Measurements from ENCODE around the gene C9orf72. TPM values are rescaled to one million over a fixed set of nuclear protein-coding genes. Genes with fewer than 3 reads are reported as not detected.

The C9orf72 gene
- total and polyA plus RNA-seq, 2 of the 4 experiments (the other 2 are of a cell fraction) = 2.0 to 3.4 TPM

GRCh38 chr9:27537756-27538155 is 35.5 kb downstream of the C9orf72 start:
- no TSS peak for BruUV-seq (replicated peaks)

More at GRCh38 chr9:27537756-27538155, 35.5 kb downstream of the C9orf72 start:
- Histone ChIP-seq H3K9me3 (ENCODE audit: control insufficient read depth, insufficient read depth, low read length) (no peaks in the 10 kb centered on the region), H3K27me3 (ENCODE audit: control insufficient read depth, insufficient read depth, low read length) (no peaks in the 10 kb centered on the region), H3K4me3 (ENCODE audit: insufficient read depth, low read depth, low read length) (no peak overlapping the region), H2AK5ac (ENCODE audit: low read depth, low read length) (no peak overlapping the region), H2BK120ac (ENCODE audit: low read depth, low read length) (no peak overlapping the region), H3K18ac (ENCODE audit: low read depth, low read length) (no peak overlapping the region), H3K23ac (ENCODE audit: low read depth, low read length) (no peak overlapping the region), H4K20me1 (ENCODE audit: insufficient read depth, low read length) (no peaks in the 10 kb centered on the region), H3K4me1 (ENCODE audit: control insufficient read depth, insufficient read depth, low read length) (peaks cover 11% of the 10 kb centered on the region), H4K8ac (ENCODE audit: low read depth in 2 of 2, low read length in 2 of 2) (no peak overlapping the region), H2BK15ac (ENCODE audit: low read depth, low read length) (no peak overlapping the region), H3K27ac (ENCODE audit: insufficient read depth, low read length) (no peak overlapping the region), H4K91ac (ENCODE audit: insufficient read depth, low read depth, low read length) (no peak overlapping the region), H3K9ac (ENCODE audit: low read depth, low read length) (no peak overlapping the region), H3K4ac (ENCODE audit: low read depth, low read length) (no peak overlapping the region), H2AK9ac (replicated peaks; ENCODE audit: low read depth, low read length, poor library complexity) (no peak overlapping the region), H4K5ac (ENCODE audit: low read depth, low read length) (no peak overlapping the region), H2BK5ac (ENCODE audit: low read depth, low read length, poor library complexity, severe bottlenecking) (no peak overlapping the region), H3K9me1 (ENCODE audit: insufficient read depth, low read length) (peaks cover 6% of the 10 kb centered on the region; the same call in 1 of the 2 replicates), H3K79me1 (ENCODE audit: low read depth in 1 of 2, low read length in 2 of 2) (no peaks in the 10 kb centered on the region), H3K56ac (ENCODE audit: extremely low read depth, insufficient read depth, low read length) (no peak overlapping the region), H2BK20ac (ENCODE audit: low read depth, low read length) (no peak overlapping the region), H3K36me3 (ENCODE audit: control insufficient read depth, insufficient read depth, low read length) (no peaks in the 10 kb centered on the region), H3K14ac (replicated peaks; ENCODE audit: low read depth, low read length) (no peak overlapping the region), H3K4me2 (ENCODE audit: low read depth, low read length) (no peak overlapping the region), H2AFZ (replicated peaks; ENCODE audit: low read length, poor library complexity) (no peak overlapping the region)
- DNase-seq (no peak), ATAC-seq (ENCODE audit: low read depth) (no peak)
- intact Hi-C loops (cut with micrococcal nuclease) (no loop called here), dilution Hi-C loops (cut with HindIII; ENCODE audit: low sequenced_read_pairs, unreplicated experiment) (no loop called here), in situ Hi-C loops (cut with MboI; ENCODE audit: low sequenced_read_pairs) (no loop called here)
- no peak for TF ChIP-seq MXI1 (IDR thresholded peaks at IDR 0.05; ENCODE audit: borderline replicate concordance, low read depth, low read length)
- no peak for TF ChIP-seq SMC3 (IDR thresholded peaks at IDR 0.05; ENCODE audit: low read depth, low read length)
- TF ChIP-seq USF2 (IDR thresholded peaks at IDR 0.05; ENCODE audit: low read depth, low read length) = no peak
- no peak for TF ChIP-seq POLR2A (IDR thresholded peaks at IDR 0.05; ENCODE audit: low read depth, low read length)
- TF ChIP-seq MAZ (IDR thresholded peaks at IDR 0.05; ENCODE audit: borderline replicate concordance, low read depth, low read length) = no peak
- TF ChIP-seq RAD21 (IDR thresholded peaks at IDR 0.05; ENCODE audit: low read length) = no peak
- no peak for TF ChIP-seq MAFK (IDR thresholded peaks at IDR 0.05; ENCODE audit: low read depth, low read length)
- TF ChIP-seq RCOR1 (IDR thresholded peaks at IDR 0.05; ENCODE audit: insufficient replicate concordance, low read length) = no peak
- TF ChIP-seq FOS (IDR thresholded peaks at IDR 0.05; ENCODE audit: low read depth, low read length) = no peak
- TF ChIP-seq CHD1 (IDR thresholded peaks at IDR 0.05; ENCODE audit: low read depth, low read length) = no peak
- TF ChIP-seq RFX5 (IDR thresholded peaks at IDR 0.05; ENCODE audit: low read depth, low read length) = no peak
- ChIA-PET CTCF (interaction anchor here (1.3 to 3.1 kb wide), 2 partner anchors 7 to 9 kb away, joined by 3 to 16 read pairs; partner anchors contain the start of gene MOB3B), POLR2A (ENCODE audit: unreplicated experiment) (no interaction called here)
- WGBS, 2 experiments (ENCODE audit: extremely low coverage in 2 of 2, insufficient read length in 1 of 2) = no CpG with 5 or more reads among the region's 1 CpG
